ENCODE data around the gene FOXF2.

The FOXF2 gene

DNA sequence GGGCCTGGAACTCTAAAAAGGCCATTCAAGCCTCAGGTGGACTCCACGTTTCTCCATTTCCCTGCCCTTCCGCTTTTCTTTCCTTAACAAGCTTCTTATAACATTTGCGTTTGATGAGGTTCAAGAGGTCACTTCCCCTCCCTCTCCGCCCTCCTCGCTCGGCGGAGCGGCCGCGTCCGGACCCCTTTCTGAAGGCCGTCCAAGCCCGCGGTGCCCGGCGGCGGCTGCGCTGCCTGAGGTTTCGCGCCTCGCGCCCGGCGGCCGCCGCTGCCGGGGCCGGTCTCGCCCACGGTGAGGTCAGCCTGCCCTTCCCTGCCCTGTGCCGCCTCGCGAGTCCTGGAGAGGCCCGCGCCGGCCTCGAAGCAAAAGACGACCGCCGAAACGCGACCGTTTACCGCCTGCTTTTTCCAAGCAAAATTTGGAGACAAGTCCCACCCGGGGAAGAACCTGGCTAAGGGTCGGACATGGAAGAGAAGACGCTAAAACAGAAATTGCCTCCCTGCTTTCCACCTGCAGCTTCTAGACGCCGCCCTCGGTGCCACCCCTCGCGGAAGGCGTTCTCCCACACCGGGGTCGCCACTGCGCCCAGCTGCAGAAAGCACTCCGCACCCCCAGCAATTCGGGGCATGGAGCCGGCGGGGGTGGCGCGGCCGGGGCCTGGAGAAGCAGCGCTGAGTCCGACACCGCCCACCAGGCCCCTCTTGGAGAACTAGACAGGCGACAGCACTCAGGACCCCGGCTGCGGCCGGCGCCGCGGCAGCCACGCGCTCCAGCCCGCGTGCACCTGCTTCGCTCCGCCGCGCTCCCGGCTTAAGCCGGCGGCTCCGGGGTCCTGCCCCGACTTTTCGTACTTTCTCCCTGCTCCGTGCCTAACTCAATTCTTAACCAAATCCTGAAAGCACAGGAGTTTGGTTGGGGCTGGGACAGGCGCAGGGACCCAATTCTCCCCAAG lies 11.0 kb upstream of the FOXF2 start:
- no peak for DNase-seq (ENCODE audit: extremely low read depth in 1 of 2, low read depth in 1 of 2)

DNA sequence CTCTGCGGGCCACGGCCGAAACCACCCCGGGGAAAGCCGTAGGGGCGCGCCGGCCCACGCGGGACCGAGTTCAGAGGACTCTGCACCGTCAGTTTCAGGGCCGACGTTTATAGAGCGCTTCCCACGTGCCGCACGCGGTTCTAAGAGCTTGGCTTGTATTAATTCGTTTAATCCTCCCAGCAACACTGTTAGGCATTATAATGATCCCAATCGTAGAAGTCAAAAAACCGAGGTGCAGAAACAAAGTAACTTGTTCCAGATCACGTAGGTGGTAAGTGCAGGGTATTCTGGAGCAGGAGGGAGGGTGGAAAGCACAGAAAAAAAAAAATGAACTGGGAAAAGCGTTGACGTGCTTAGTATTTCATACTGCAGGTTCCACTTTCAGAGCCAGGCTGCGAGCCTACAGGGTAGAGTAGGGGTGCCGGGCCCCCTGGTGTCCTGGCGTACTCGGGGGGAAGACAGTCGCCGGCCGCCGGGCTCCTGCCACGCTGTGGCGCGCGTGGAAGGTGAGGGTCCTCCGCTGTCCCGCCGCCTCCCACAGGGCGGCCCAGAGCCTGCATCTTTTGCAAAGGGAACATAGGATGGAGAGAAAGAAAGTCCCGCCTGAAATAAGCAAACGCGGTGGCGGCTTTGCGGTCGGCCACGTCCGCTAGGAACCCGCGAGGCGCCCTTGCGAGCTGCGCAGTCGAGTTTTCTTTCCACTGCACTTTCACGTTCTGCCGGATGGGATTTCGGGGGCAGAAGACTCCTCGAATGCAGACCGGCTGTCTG lies 10.2 kb upstream of the FOXF2 start:
- no peak for DNase-seq (ENCODE audit: extremely low read depth in 1 of 2, low read depth in 1 of 2)

DNA sequence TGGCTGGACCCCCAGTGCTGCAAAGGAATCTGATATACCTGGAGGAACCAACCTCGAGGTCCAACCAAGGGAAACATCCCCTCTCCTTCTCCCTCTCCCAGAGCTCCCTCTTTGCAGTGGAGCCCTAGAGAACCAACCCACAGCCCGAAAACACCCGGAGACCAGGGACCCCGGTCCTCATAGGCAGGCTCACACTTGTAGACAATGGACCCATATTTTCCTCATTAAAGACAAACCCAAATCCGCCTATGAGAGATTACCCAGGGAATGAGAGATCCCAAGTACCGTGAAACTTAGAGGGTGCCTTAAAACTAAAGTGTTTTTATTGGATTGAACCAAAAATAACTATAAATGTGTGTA lies 9.6 kb upstream of the FOXF2 start:
- no peak for DNase-seq (ENCODE audit: extremely low read depth in 1 of 2, low read depth in 1 of 2)

DNA sequence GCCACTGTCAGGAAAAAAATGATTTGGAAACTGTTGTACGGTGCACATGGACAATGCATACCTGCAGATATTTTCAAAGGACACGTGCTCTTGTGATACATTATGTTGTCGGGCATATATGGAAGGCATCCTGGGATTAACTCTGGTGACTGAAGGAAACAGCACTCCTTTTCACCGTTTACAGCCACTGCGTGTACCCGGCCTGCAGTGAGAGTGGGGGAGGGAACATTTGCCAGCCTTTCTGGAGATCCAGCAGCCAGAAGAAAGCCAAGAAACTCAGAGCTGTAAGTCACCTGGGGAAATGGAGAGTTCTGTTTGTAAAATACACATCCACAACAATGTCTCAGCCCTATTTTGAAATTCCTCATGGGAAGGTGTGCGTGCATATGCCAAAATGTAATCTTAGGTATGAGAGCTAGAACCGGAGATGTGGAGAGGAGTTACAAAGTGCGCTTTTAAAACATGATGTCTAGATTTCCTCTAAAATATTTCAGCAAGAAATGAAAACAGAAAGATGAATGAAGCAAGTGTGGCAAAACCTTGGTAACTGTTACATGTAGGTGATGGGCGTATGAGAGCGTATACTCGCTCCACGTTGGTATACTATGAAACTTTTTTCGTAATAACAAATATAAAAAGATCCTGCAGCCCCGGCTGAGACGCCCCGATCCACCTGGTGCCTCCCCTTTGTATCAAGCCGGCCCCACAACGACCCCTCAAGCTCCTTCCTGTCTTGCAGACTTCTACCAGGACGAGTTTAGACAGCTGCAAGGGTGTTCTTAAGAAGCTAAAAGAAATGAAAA lies 8.6 kb upstream of the FOXF2 start:
- DNase-seq (ENCODE audit: extremely low read depth in 1 of 2, low read depth in 1 of 2), result no peak

DNA sequence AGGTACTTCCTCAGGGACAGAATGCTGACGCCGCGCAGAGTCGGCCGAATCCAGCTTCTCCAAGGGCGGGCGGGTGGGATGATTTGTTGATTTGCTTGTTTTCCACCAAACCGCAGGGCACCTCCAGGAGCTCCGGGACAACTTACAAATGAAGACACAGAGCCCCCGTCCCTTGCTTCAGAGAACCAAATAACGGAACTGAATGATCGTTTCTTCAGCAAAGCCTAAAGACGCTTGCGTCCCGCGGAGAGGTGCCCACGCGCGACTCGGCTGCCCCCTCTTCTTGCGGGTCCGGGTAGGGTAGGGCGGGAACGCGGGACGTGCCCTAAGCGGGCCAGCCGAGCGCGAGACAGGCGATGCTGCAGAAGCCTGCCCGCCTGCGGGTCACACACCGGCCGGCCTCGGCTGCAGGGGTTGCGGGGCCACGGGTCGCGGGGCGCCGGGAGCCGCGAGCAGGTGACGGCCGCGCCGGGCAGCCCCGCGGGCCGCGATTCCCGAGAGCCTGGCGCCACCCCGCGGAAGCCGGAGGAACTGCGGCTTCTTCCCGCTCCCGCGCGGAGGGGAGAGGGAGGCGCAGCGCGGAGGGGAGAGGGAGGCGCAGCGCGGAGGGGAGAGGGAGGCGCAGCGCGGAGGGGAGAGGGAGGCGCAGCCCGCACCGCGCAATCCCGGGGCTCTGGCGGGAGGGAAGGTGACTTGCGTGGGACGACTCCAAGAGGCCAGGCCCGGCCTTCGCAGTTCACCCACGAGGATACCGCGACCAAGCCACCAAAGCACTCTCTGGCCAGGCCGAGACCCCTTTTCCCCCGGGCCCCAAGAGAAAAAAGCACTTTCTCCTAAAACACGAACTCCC lies 7.7 kb upstream of the FOXF2 start:
- DNase-seq (ENCODE audit: extremely low read depth in 1 of 2, low read depth in 1 of 2), result no peak

DNA sequence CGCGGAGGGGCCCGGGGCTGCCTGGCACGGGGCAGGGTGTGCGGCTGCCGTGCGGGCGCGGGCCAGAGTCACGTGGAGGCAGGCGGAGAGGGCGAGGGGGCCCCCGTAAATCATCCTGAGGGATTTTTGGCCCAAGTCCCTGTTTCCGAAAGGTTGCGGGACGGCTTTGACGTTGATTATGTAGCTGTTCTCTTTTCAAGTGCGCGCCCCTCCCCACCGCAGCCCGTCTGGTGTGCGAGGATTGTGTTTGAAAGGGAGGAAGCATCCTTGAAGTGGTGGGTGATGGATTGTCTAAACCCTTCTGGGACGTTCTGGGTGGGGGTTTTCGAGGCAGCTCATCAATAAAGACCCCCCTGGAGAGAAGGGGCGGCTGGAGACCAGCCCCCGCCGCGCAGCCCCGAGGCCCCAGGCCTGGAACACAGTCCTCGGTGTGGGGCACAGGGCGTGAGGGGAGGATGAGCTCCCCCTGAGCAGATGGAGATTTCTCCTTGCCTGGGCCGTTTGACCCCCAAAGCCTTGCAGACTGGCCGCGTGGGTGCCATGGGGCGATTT lies 7.0 kb upstream of the FOXF2 start:
- DNase-seq (ENCODE audit: extremely low read depth in 1 of 2, low read depth in 1 of 2), result no peak

DNA sequence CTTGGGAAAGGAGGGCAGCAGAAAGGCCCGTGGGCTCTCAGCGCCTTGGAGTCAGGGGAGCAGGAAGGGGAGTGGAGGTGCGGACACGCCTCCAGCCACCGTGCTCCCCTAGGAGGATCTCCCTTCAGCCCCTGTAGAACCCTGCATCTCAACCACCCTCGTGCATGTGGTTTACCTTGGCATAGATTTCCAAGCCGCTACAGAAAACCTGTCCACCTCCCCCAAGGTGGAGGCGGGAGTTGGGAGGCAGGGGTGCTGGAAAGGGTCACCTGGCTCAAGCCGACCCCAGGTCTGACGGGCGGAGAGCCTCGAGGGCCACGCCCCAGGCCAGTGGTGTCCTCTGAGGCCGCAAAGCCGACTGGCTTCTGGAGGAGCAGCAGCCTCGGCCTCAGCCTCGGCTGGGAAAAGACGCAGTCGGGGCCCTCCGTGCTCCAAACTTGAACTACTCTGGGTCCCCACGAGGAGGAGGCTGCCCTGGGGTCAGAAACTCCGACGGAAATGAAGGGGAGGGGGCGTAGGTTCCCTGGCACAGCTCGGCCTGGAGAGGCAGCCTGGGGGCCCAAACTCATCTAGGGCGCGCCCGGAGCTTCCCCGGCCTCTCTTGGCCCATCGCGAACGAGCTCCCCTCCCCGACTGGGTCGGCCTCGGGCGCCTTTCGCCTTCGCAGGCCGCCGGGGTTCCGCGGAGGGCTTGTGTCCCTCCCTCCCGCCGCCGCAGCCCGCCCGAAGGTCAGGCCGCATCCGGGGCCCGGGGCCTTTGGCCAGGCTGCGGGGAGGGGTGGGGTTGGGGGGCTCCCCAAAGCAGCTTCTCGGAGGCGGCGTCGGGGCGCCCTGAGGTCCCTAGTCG lies 6.3 kb upstream of the FOXF2 start:
- DNase-seq (ENCODE audit: extremely low read depth in 1 of 2, low read depth in 1 of 2), result no peak

DNA sequence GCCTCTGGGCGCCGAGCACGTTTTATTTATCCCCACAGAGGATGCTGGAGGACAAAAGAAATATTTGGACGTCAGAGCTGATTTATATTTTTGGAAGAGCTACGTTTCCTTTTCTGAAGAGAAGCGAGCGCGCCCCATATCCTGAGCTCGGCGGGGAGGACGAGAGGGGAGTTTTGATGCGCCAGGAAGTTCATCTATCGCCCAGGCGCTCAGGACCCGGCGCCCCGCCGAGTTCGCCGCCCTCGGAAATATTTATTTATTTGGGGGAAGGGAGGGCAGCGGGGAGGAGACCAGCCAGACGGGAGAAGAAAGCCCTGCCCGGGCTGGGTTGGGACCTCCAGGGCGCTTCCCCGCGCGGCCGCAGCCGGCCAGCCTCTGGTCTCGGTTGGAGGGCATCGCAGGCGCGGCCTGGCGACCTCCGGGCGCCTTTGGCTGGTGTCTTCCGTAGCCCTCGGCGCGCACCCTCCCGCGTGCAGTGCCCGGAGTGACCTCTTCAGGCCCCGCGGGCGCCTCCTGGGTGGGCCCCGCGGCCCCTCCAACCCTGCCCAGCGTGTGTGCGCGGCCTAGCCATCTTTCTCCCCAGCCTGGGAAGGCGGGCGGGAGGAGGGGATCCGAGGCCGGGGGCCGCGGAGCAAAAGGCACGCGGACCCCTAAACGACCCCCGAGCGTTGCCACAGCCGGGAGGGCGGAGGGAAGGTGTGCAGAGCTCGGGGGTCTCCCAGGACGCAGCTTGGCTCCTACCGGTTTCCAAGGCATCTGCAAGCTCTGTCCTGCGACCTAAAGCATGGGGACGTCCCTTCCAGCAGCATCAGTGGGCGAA lies 5.4 kb upstream of the FOXF2 start:
- DNase-seq (ENCODE audit: extremely low read depth in 1 of 2, low read depth in 1 of 2), result no peak

DNA sequence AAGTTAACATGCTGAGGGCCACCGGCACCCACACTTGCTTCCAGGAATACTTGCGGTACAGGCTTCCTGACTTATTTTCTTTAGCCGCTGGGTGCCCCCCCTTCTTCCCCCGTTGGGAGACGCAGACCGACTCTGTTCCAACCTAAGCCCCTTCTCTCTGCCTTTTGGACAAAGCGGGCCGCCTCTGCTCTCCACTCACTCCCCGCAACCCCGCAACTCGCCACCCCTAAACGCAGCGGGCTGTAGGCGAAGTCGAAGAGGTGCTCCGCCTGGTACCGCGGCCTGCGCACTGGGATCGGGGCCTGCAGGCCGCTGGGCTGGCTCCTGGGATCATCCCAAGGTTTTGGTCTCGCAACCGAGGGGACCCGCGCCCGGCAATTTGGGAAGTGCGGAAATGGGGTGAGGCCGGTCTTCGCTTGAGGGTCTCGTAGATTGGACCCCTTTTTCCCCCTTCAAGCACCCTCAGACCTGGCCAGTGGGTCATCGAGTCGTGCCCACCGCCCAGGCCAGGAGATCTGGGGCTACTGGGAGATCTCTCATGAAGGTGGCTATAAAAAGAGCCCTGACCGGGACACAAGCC lies 4.7 kb upstream of the FOXF2 start:
- DNase-seq (ENCODE audit: extremely low read depth in 1 of 2, low read depth in 1 of 2), result no peak

DNA sequence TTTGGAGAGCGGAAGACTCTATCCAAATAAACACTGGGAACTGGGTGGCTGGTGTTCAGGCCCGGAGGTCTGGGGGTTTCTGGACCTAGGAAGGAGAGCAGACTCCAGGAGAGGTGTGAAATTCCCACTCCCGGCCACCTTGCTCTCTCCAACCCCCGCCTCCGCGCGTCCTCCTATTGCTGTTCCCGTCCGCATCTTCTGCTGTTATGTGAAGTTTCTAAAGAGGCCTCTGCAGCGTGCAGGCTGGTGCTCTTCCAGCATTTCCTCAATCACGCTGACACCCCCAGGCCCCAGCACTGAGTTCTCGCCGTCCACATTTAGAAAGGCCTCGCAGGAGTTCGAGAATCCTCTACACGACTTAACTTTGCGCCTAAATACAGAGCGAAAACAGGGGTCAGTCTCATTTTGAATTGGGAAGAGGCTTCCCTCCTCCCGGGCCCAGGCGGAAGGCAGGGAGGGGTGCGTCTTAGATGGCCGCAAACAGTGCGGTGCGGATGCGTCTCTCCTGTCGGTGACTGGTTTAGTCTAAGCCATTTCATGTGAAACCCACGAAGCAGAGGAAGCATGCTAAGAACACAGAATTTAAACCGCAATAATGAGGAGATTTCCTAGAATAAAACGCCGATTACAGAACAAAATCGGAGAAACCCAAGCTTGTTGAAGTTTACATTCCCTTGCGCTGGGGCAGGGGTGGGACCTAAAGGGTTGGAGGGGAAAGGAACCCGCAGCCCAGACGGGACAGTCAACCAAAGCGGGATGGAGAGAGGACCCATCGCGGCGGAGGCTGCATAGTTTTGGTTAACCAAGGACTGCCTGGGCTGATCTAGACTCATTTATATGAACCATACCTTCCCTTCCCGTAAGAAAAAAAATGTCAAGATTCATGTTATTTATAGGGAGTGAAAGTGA lies 4.0 kb upstream of the FOXF2 start:
- DNase-seq (ENCODE audit: extremely low read depth in 1 of 2, low read depth in 1 of 2), result no peak

DNA sequence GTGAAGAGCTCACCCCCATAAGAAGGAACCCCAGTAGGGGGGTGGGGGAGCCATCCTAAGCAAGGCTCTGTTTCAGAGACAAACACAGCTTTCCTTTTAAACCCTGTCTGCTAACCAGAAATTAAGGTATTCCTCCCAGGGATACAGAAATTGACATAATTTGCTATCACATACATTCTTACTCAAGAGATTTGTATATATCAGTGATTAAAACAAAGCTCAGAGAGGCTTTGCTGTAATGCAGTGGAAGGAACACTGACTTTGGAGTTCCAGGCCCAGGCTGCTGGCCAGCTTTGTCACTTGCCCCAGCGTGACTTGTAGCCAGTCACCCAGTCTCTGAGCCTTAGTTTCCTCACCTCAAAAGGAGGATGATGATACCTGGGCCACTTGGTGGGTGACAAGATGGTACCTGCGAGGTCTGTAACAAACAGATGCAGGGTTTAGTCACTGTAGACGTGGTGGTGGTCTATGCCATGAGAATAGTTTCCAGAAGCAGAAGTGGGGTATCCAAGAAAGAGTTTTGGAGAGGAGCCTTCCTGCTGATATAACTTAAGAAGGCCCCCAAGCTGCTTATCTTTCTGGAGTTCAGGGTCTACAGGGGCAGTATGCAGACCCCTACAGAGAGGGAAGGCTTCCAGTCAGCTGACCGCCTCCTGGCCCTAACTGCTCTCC lies 3.2 kb upstream of the FOXF2 start:
- no peak for DNase-seq (ENCODE audit: extremely low read depth in 1 of 2, low read depth in 1 of 2)

DNA sequence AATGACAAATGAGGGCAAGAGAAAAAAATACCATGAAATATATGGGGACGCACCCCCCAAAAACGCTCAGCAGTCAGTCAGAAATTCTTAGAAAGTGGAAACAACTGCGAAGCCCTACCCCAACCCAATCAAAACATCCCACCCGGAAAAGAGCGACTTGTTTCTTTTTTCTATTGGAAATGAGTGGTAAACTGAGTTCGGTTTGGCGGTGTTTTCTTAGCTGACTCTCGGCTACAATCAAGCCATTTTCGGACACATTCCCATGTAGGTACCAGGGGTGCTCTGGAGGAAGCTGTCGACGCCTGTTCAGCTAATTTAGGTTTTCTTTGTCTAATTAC lies 1.9 kb upstream of the FOXF2 start:
- no peak for DNase-seq (ENCODE audit: extremely low read depth in 1 of 2, low read depth in 1 of 2)

DNA sequence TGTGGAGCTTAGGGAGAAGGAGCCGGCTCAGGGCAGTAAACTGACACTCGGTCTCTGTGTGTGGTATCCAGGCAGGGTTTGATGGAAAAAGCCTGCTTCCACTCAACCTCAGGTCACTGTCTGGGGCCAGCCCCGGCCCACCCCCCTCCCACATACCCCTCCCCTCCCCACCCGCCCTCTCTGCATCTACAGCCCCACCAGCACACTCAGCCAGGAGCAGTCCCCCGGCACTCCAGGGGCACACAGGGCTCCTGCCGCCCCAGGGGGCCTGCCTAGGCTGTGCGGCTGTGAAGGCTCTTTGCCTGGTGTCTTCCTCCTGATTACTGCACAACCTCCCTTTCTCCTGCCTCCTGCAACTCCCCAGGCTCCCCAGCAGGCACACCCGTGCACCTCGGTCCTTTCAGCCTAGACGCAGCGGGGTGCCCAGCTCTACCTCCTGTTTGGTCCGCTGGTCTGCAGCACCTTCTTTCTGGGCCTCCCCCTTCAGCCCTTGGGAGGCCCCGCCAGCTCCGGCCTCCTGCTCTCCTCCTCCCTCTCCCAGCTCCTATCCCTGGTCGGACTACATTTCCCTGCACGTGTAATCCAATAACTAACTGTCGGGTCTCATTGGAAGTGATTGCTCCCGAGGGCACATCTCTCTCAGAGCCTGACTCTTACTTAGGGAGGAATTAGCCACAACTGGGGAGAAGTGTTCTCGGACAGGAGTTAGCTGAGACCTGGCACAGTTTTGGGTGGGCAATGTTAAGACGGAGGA lies 1.3 kb upstream of the FOXF2 start:
- no peak for DNase-seq (ENCODE audit: extremely low read depth in 1 of 2, low read depth in 1 of 2)

DNA sequence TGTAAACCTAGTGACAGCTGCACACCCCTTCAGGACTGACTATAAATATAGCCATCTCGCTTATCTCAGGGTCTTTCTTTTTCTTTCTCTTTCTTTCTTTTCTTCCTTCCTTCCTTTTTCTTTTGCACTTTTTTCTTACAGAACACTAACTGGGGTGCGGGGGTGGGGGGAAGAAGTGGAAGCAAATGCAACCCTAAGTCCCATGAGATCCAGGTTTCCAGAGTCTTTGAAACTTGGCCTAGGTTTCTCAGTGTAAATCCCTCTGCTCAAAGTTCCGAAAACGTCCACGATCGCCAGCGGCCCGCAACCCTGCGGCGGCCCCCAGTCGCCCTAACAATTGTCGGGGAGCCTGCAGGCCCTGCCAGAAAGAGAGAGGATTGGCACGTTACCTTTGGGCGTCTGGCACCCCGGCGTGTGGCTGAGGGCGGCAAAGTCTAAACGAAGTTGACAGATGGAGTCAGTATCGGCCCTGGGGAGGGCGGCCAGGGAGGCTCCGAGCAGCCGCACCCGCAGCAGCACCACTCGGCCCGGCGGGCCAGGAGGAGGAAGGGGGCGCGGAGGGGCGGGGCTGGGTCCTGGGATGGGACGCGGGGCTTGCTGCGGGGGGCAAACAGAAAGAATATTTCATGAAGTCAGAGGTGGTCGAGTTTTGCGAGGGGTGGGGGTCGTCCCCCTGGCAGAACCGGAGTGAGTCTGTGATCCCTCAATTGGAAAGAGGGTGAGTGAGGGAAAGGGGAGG lies 577 bp upstream of the FOXF2 start:
- no peak for DNase-seq (ENCODE audit: extremely low read depth in 1 of 2, low read depth in 1 of 2)
